GM19099 (cell line): ENCODE measurements around the gene OTULIN.

Source experiments
- POLR2A ChIP-seq: IDR thresholded peaks from 3 replicates; pipeline ENCODE4 v1.6.1; 2011; ENCODE audit warnings: low read depth; ENCODE audit not compliant: insufficient read length; ENCODE audit errors: extremely low read depth

The OTULIN gene

GRCh38 chr5:14663734-14664269 is 716 bp upstream of the OTULIN start:
- TF ChIP-seq POLR2A: no peak

DNA sequence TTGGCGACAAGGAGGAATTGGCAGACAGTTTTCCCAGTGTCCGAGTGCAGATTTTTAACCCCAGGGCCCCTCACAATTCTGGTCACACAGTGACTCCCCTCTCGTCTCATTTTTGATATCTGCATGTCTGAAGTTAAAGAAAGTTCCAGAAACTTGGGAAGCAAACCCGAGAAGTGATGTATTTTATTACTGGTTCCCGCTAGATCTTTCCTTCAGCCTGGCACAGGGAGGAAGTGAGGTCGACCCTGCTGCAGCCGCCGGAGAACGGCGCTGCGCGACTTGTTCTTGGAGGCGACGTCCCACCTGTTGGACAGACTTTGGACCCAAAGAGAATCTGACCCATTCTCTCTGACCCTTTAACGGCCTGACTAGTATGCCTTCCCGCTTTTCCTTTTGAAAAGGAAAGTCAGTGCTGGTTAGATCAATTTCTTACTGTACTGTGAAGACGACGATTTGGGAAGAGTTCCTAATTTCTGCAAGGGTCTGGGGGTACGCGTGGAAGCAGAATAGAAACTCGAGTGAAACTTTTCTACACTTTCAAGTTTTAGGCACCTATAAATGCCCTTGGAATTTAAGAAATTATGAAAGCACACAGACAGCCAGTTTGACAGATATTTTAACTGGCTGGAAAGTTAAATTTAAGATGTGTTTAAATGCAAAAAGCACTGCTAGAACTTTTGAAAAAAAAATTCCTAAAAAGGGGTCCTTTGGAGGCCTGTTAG is 744 bp downstream of the OTULIN start:
- TF ChIP-seq POLR2A: no peak

GRCh38 chr5:14665949-14666348 is 1.4 kb downstream of the OTULIN start:
- TF ChIP-seq POLR2A: peak; percentile 44

GRCh38 chr5:14666357-14666756 is 1.8 kb downstream of the OTULIN start:
- TF ChIP-seq POLR2A: no peak

DNA sequence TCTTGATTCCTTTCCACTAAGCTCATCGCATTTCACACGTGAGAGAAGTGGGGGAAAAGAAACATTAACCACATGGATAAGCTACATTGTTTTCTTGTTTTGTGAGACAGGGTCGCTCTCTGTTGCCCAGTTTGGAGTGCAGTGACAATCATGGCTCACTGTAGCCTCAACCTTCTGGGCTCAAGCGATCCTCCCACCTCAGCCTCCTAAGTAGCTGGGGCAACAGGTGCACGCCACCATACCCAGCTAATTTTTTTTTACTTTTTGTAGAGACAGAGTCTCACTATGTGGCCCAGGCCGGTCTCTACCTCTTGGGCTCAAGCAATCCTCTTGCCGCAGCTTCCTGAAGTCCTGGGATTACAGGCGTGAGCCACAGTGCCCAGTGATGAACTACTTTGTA is 2.8 kb downstream of the OTULIN start:
- TF ChIP-seq POLR2A: no peak

- no peak for TF ChIP-seq POLR2A
These were observed 3.3 kb downstream of the OTULIN start for GRCh38 chr5:14667770-14668169.

- peak; percentile 21 for TF ChIP-seq POLR2A
These were observed 3.7 kb downstream of the OTULIN start for GRCh38 chr5:14668181-14668591.

DNA sequence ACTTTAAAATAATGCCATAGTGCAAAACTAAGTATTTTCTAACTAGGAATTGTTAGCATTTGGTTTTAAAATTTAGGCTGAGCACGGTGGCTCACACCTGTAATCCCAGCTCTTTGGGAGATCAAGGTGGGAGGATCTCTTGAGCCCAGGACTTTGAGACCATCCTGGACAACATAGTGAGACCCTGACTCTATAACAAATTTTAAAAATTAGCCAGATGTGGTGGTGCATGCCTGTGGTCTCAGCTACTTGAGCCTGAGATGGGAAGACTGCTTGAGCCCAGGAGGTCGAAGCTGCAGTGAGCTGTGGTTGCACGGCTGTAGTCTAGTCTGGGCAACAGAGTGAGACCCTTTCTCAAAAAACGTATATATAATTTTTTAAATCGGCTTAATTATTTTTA is 4.9 kb downstream of the OTULIN start:
- no peak for TF ChIP-seq POLR2A

- no peak for TF ChIP-seq POLR2A
These were observed 5.5 kb downstream of the OTULIN start for GRCh38 chr5:14669975-14670374.

DNA sequence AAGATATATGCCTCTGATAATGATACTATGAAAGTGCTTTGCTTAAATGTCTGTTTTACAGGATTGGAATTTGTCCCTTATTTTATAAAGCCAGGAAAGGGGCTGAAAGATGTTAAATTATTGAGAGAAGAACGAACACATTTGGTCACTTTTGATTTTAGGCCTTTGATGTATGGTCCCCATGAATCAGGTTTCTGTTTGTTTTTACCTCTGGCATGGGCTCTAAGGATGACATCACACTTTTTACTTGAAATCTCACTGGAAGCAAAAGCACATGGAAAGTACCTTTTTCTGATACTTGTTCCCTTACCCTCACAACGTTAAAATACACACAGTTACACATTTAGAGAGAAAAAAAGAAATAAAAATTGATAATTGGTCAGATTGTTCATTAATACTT is 6.9 kb downstream of the OTULIN start:
- no peak for TF ChIP-seq POLR2A

DNA sequence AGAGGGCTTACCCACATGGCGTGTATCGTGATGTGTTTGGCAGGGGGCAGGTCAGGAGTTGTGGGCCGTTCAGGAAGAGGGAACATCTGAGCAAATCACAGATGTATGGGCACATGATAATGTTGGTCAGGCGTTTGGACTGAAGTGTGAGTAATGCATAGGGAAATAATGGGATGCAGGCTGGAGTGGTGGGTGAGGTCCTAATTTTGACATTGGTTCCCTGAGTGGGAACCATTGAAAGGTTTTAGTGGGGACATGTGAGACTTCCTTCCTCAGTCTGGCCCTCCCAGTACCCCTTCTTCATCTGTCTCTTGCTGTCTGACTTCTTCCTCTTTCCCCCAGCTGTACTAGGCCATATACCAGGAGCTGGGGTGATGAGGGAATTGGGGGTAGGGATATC is 7.6 kb downstream of the OTULIN start:
- TF ChIP-seq POLR2A: no peak

GRCh38 chr5:14672484-14673394 is 8.2 kb downstream of the OTULIN start:
- no peak for TF ChIP-seq POLR2A

DNA sequence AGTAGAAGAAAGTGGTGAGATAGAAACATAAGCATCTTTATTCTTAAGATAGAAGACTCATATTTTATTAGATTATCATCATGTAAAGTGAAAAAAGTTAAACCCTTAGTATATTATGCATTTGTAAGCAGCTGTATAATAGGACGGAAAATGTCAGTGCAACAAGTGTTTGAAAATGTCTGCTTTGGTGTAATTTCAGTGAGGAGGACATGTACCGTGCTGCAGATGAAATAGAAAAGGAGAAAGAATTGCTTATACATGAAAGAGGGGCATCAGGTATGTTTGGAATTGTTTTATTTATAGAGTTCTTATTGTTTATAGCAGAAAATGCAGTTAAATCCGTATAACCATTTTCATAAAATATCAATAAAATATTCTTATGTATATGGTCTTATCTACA is 8.9 kb downstream of the OTULIN start:
- no peak for TF ChIP-seq POLR2A

DNA sequence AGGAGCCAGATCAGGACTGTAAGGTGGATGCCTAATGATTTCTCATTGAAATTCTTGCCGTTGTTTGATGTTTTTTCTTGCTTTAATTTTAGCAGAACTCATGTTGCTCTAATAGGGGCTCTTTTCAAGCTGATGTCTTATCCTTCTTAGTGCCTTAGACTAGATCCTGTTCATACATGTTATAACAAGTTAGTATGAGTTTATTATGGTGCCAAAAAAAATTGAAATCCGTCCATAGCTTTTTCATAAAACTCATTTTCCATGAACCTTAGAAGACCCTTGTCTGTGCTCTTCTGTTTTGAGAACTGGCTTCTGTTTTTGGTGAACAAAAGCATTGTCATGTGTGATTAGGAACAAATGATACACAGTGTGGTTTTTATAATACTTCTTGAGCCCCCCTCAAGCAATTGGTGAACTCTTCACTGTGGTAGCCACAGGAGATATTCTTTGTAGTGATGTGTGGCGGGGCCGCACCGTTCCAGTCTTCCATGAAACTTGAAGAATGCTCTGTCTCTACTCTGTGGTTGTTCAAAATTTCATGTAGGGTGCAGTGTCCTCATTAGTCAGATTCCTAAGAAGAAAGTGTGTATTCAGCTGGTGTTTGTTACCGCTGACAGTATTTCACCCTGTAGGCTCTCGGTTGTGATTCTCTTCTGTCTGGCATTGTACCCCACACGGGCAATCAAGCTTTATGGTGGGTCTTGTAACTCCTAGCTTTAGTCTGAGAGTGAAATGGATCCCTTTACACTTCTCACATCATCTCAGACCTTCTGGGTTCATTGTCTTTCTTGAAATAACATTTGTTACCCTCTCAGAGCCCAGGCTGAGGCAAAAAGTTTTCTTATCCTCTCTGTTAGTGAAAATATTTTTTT is 10.7 kb downstream of the OTULIN start:
- no peak for TF ChIP-seq POLR2A

- TF ChIP-seq POLR2A: no peak
These were observed 11.4 kb downstream of the OTULIN start for GRCh38 chr5:14675865-14676300.

DNA sequence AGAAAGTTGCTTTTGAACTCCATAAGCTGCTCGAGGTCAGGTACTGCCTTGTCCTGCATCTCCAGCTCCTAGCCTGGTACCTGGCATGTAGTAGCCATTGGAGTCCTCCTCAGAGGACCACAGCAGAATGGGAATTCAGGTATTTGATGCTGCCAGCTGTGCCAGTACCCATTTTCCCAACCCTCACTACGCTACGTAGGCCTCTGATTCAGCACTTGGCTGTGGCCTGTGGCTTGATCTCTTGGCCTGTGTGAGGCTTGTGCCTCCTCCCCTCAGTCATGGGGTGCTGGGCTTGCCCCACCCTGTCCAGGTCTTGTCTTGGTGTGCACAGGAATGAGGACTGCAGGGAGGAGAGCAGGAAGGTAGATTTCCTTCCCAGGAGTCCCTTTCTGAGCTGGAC is 11.8 kb downstream of the OTULIN start:
- TF ChIP-seq POLR2A: no peak
